Stimulated activated effector memory CD8-positive, alpha-beta T cell treated with anti-CD3 and anti-CD28 coated beads, Interleukin-12 subunit alpha, Interleukin-12 subunit beta, amount 100 ng/mL, for 72 hours (primary cell): ENCODE data around the gene DAB2IP.
A peak's percentile ranks its signal among the peaks of the same experiment; 100 is the strongest.
"Not testable (repeated sequence)": the region's sequence is repeated elsewhere in the genome, so short reads cannot be mapped to it uniquely, and the experiment has no call there.

Experiments
- ATAC-seq: fragments of 150-1000 bp; cut with Tn5 transposase; 2 replicates; pipeline ENCODE4 v1.10.0; 2021
- DNase-seq, 2 donors: peaks; one replicate each; pipeline ENCODE4 v3.0.0; 2021 to 2022; ENCODE audit warnings: low spot score in 2 of 2
- H3K27ac Mint-ChIP-seq: one replicate; pipeline ENCODE4 v1.8.0; 2022; ENCODE audit warnings: mild to moderate bottlenecking, mixed read lengths
- H3K36me3 Mint-ChIP-seq: one replicate; pipeline ENCODE4 v1.8.0; 2022; ENCODE audit warnings: mild to moderate bottlenecking, mixed read lengths
- H3K4me1 Mint-ChIP-seq: one replicate; pipeline ENCODE4 v1.8.0; 2022; ENCODE audit warnings: mixed read lengths
- H3K4me3 Mint-ChIP-seq: one replicate; pipeline ENCODE4 v1.8.0; 2022; ENCODE audit warnings: mild to moderate bottlenecking, mixed read lengths
- H3K9me3 Mint-ChIP-seq: one replicate; pipeline ENCODE4 v1.8.0; 2022; ENCODE audit warnings: mixed read lengths

Gene DAB2IP

GRCh38 chr9:121635300-121635876, 16.0 kb upstream of the DAB2IP start:
- Mint-ChIP-seq H3K9me3 (no peaks in the 10 kb centered on the region), H3K27ac (no peak overlapping the region), H3K4me1 (peaks cover 11% of the 10 kb centered on the region), H3K4me3 (no peak overlapping the region), H3K36me3 (peaks cover 6% of the 10 kb centered on the region)
- ATAC-seq, result no peak
- DNase-seq, result no peak

GRCh38 chr9:121636341-121636865, 15.0 kb upstream of the DAB2IP start:
- peaks cover 6% of the 10 kb centered on the region for H3K36me3 Mint-ChIP-seq
- H3K4me1 Mint-ChIP-seq, result peaks cover 11% of the 10 kb centered on the region
- DNase-seq (no peak), ATAC-seq (no peak)
- H3K4me3 Mint-ChIP-seq, result no peak overlapping the region
- no peak overlapping the region for H3K27ac Mint-ChIP-seq
- H3K9me3 Mint-ChIP-seq, result no peaks in the 10 kb centered on the region

GRCh38 chr9:121636978-121637712, 14.3 kb upstream of the DAB2IP start:
- Mint-ChIP-seq H3K36me3 (peaks cover 6% of the 10 kb centered on the region), H3K4me1 (peaks cover 11% of the 10 kb centered on the region), H3K4me3 (no peak overlapping the region), H3K9me3 (no peaks in the 10 kb centered on the region), H3K27ac (no peak overlapping the region)
- ATAC-seq (no peak), DNase-seq (no peak)

GRCh38 chr9:121637713-121638220, 13.7 kb upstream of the DAB2IP start:
- H3K4me1 Mint-ChIP-seq, result peaks cover 11% of the 10 kb centered on the region
- no peaks in the 10 kb centered on the region for H3K9me3 Mint-ChIP-seq
- ATAC-seq (no peak), DNase-seq (no peak)
- H3K4me3 Mint-ChIP-seq, result no peak overlapping the region
- no peak overlapping the region for H3K27ac Mint-ChIP-seq
- peaks cover 6% of the 10 kb centered on the region for H3K36me3 Mint-ChIP-seq

GRCh38 chr9:121638399-121638798, 13.0 kb upstream of the DAB2IP start:
- no peaks in the 10 kb centered on the region for H3K9me3 Mint-ChIP-seq
- no peak for ATAC-seq
- H3K27ac Mint-ChIP-seq, result no peak overlapping the region
- peaks cover 6% of the 10 kb centered on the region for H3K36me3 Mint-ChIP-seq
- peaks cover 11% of the 10 kb centered on the region for H3K4me1 Mint-ChIP-seq
- DNase-seq, result no peak
- no peak overlapping the region for H3K4me3 Mint-ChIP-seq

- Mint-ChIP-seq H3K27ac (no peak overlapping the region), H3K9me3 (no peaks in the 10 kb centered on the region), H3K4me1 (peaks cover 9% of the 10 kb centered on the region), H3K4me3 (no peak overlapping the region), H3K36me3 (peaks cover 6% of the 10 kb centered on the region)
- DNase-seq (no peak), ATAC-seq (no peak)
Observed at GRCh38 chr9:121638901-121639592, 12.4 kb upstream of the DAB2IP start.

GRCh38 chr9:121639619-121640018, 11.8 kb upstream of the DAB2IP start:
- no peak overlapping the region for H3K4me3 Mint-ChIP-seq
- DNase-seq (no peak), ATAC-seq (no peak)
- H3K4me1 Mint-ChIP-seq, result peaks cover 4% of the 10 kb centered on the region
- H3K36me3 Mint-ChIP-seq, result peaks cover 6% of the 10 kb centered on the region
- H3K27ac Mint-ChIP-seq, result no peak overlapping the region
- no peaks in the 10 kb centered on the region for H3K9me3 Mint-ChIP-seq

- no peaks in the 10 kb centered on the region for H3K4me1 Mint-ChIP-seq
- ATAC-seq (peak; percentile 51), DNase-seq (peak in 1 of 2 donors; percentile 61)
Observed at GRCh38 chr9:121640076-121640475, 11.4 kb upstream of the DAB2IP start.

GRCh38 chr9:121640491-121641223, 10.8 kb upstream of the DAB2IP start:
- no peaks in the 10 kb centered on the region for H3K4me1 Mint-ChIP-seq
- H3K9me3 Mint-ChIP-seq, result no peaks in the 10 kb centered on the region
- no peak overlapping the region for H3K27ac Mint-ChIP-seq
- ATAC-seq (no peak), DNase-seq (no peak)
- peaks cover 6% of the 10 kb centered on the region for H3K36me3 Mint-ChIP-seq
- H3K4me3 Mint-ChIP-seq, result no peak overlapping the region

More at GRCh38 chr9:121640076-121640475, 11.4 kb upstream of the DAB2IP start:
- H3K4me3 Mint-ChIP-seq, result no peak overlapping the region
- H3K9me3 Mint-ChIP-seq, result no peaks in the 10 kb centered on the region
- peaks cover 6% of the 10 kb centered on the region for H3K36me3 Mint-ChIP-seq
- H3K27ac Mint-ChIP-seq, result no peak overlapping the region

GRCh38 chr9:121641224-121641611, 10.2 kb upstream of the DAB2IP start:
- no peak for DNase-seq
- Mint-ChIP-seq H3K4me1 (no peaks in the 10 kb centered on the region), H3K9me3 (no peaks in the 10 kb centered on the region), H3K36me3 (peaks cover 6% of the 10 kb centered on the region), H3K27ac (peak overlapping the region; percentile 41), H3K4me3 (no peak overlapping the region)
- ATAC-seq, result no peak

- H3K27ac Mint-ChIP-seq, result no peak overlapping the region
- no peak for ATAC-seq
Observed at GRCh38 chr9:121642758-121643157, 8.7 kb upstream of the DAB2IP start.

GRCh38 chr9:121643473-121643872, 8.0 kb upstream of the DAB2IP start:
- H3K36me3 Mint-ChIP-seq, result peaks cover 4% of the 10 kb centered on the region
- DNase-seq (no peak), ATAC-seq (no peak)
- no peak overlapping the region for H3K4me3 Mint-ChIP-seq
- no peaks in the 10 kb centered on the region for H3K9me3 Mint-ChIP-seq
- no peaks in the 10 kb centered on the region for H3K4me1 Mint-ChIP-seq
- H3K27ac Mint-ChIP-seq, result no peak overlapping the region

More at GRCh38 chr9:121642758-121643157, 8.7 kb upstream of the DAB2IP start:
- Mint-ChIP-seq H3K36me3 (peaks cover 6% of the 10 kb centered on the region), H3K9me3 (no peaks in the 10 kb centered on the region), H3K4me1 (no peaks in the 10 kb centered on the region), H3K4me3 (no peak overlapping the region)
- DNase-seq, result no peak

GRCh38 chr9:121644040-121644439, 7.4 kb upstream of the DAB2IP start:
- H3K4me1 Mint-ChIP-seq, H3K36me3 Mint-ChIP-seq, ATAC-seq, H3K9me3 Mint-ChIP-seq, H3K27ac Mint-ChIP-seq, DNase-seq, H3K4me3 Mint-ChIP-seq: not testable (repeated sequence)

- no peaks in the 10 kb centered on the region for H3K4me1 Mint-ChIP-seq
- H3K27ac Mint-ChIP-seq, result no peak overlapping the region
- peak; percentile 22 for ATAC-seq
Observed at GRCh38 chr9:121645003-121645402, 6.4 kb upstream of the DAB2IP start.

More at GRCh38 chr9:121645003-121645402, 6.4 kb upstream of the DAB2IP start:
- no peak for DNase-seq
- no peaks in the 10 kb centered on the region for H3K36me3 Mint-ChIP-seq
- no peaks in the 10 kb centered on the region for H3K9me3 Mint-ChIP-seq
- H3K4me3 Mint-ChIP-seq, result no peak overlapping the region
